Measurements from ENCODE around the gene PIGT. TPM values are rescaled to one million over a fixed set of nuclear protein-coding genes. Genes with fewer than 3 reads are reported as not detected.

PIGT gene
- total RNA-seq, 1 experiment from 2014 or later: 71.4 TPM

DNA sequence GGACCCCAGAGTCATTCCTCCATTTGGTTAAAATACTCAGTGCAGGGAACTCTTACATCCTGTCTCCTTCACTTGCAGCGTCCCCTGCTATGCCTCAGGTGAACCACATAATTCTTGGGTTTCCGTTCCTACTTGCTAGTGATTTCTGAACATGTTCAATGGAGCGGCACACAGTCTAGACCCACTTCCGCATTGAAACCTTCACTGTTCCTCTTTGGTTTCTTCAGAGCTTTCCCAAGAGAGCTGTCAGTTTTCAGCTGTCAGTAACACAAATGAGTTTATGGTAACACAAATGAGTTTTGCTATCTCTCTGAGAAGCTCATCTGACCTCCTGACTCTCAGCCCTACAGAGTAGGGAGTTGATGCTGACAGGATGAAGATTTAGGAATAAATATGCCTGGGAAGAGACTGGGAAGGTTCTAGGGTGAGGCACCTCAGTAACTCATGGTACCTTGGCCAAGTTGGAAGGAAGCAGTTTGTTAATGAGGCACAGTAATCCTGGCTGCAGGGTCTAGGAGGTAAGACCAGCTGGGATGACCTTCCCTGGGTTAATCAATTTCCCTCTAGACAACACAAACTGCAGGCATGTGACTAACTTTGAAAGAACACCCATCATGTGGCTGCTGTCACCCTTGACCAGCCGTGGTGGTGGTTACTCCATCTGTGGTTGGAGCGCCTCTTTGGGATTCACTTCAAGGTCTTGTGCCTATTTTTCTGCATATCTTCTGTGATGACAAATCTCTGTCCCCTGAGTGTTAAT lies 47.5 kb upstream of the PIGT start:
- Histone ChIP-seq H3K79me2 (ENCODE audit: insufficient read depth, low read length) (peaks cover 24% of the 10 kb centered on the region), H3K27me3 (ENCODE audit: insufficient read depth, low read length) (no peaks in the 10 kb centered on the region), H3K9me3 (ENCODE audit: control insufficient read depth in 1 of 2, insufficient read depth in 1 of 2, low read depth in 1 of 2, low read length in 2 of 2) (no peaks in the 10 kb centered on the region), H2AFZ (ENCODE audit: low read depth, low read length, poor library complexity, severe bottlenecking) (no peak overlapping the region), H3K9ac (ENCODE audit: low read length) (no peak overlapping the region), H3K36me3 (ENCODE audit: control insufficient read depth in 1 of 2, insufficient read depth in 2 of 2, low read length in 2 of 2) (peaks cover 12 to 25% of the 10 kb centered on the region in 2 experiments; a peak in 3 of 4 replicates), H3K4me1 (ENCODE audit: control insufficient read depth in 1 of 2, insufficient read depth in 2 of 2, low read length in 2 of 2) (peaks cover 5 to 13% of the 10 kb centered on the region in 2 experiments), H3K4me3 (replicated peaks in 1 of 2; ENCODE audit: low read depth in 1 of 2, low read length in 2 of 2) (no peak overlapping the region), H3K27ac (ENCODE audit: low read depth, low read length) (no peak overlapping the region), H3K9me2 (ENCODE audit: insufficient read depth) (no peaks in the 10 kb centered on the region), H4K20me1 (ENCODE audit: insufficient read depth) (no peaks in the 10 kb centered on the region), H3K4me2 (ENCODE audit: low read length) (no peak overlapping the region)
- ChIA-PET POLR2A (interaction anchor here (1.1 to 1.2 kb wide), 2 partner anchors 25 to 47 kb away, joined by 3 read pairs; partner anchors contain the start of gene PIGT), CTCF (interaction anchor here (1.2 to 8.3 kb wide), 2 partner anchors 45 to 68 kb away, joined by 3 to 61 read pairs; no protein-coding TSS in a partner anchor), RAD21 (ENCODE audit: low non-redundant PET in 1 of 2, low total read pairs in 2 of 2, uncharacterized antibody in 2 of 2, unreplicated experiment in 2 of 2) (no interaction called here)
- BruUV-seq (replicated peaks): no TSS peak
- TF ChIP-seq SIN3A (IDR thresholded peaks at IDR 0.05; ENCODE audit: low read depth) (no peak), RAD21 (IDR thresholded peaks at IDR 0.05; ENCODE audit: low read depth) (no peak), TCF7L2 (IDR thresholded peaks at IDR 0.05; ENCODE audit: borderline replicate concordance, extremely low read depth, insufficient read depth, insufficient read length) (no peak), ZFX (IDR thresholded peaks at IDR 0.05) (no peak), EGR1 (IDR thresholded peaks at IDR 0.05; ENCODE audit: low read depth) (no peak), SRF (IDR thresholded peaks at IDR 0.05; ENCODE audit: low read depth) (no peak), POLR2A (IDR thresholded peaks at IDR 0.05; ENCODE audit: borderline replicate concordance, extremely low read depth, insufficient read depth, insufficient read length) (no peak), FOSL1 (IDR thresholded peaks at IDR 0.05; ENCODE audit: low read depth) (no peak), CEBPB (IDR thresholded peaks at IDR 0.05; ENCODE audit: low read depth) (no peak), ELF1 (IDR thresholded peaks at IDR 0.05; ENCODE audit: borderline replicate concordance, low read depth) (no peak), YY1 (IDR thresholded peaks at IDR 0.05; ENCODE audit: extremely low read depth, insufficient replicate concordance, low read depth, low read length) (no peak), POLR2AphosphoS5 (IDR thresholded peaks at IDR 0.05; ENCODE audit: low read depth, low read length) (no peak), EZH2 (IDR thresholded peaks at IDR 0.05) (no peak), ZNF274 (IDR thresholded peaks at IDR 0.05; ENCODE audit: low read depth, low read length) (no peak)
- TF ChIP-seq, protein P1, sequence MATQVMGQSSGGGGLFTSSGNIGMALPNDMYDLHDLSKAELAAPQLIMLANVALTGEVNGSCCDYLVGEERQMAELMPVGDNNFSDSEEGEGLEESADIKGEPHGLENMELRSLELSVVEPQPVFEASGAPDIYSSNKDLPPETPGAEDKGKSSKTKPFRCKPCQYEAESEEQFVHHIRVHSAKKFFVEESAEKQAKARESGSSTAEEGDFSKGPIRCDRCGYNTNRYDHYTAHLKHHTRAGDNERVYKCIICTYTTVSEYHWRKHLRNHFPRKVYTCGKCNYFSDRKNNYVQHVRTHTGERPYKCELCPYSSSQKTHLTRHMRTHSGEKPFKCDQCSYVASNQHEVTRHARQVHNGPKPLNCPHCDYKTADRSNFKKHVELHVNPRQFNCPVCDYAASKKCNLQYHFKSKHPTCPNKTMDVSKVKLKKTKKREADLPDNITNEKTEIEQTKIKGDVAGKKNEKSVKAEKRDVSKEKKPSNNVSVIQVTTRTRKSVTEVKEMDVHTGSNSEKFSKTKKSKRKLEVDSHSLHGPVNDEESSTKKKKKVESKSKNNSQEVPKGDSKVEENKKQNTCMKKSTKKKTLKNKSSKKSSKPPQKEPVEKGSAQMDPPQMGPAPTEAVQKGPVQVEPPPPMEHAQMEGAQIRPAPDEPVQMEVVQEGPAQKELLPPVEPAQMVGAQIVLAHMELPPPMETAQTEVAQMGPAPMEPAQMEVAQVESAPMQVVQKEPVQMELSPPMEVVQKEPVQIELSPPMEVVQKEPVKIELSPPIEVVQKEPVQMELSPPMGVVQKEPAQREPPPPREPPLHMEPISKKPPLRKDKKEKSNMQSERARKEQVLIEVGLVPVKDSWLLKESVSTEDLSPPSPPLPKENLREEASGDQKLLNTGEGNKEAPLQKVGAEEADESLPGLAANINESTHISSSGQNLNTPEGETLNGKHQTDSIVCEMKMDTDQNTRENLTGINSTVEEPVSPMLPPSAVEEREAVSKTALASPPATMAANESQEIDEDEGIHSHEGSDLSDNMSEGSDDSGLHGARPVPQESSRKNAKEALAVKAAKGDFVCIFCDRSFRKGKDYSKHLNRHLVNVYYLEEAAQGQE (IDR thresholded peaks at IDR 0.05; ENCODE audit: low read depth): no peak
- TF ChIP-seq, protein P2, sequence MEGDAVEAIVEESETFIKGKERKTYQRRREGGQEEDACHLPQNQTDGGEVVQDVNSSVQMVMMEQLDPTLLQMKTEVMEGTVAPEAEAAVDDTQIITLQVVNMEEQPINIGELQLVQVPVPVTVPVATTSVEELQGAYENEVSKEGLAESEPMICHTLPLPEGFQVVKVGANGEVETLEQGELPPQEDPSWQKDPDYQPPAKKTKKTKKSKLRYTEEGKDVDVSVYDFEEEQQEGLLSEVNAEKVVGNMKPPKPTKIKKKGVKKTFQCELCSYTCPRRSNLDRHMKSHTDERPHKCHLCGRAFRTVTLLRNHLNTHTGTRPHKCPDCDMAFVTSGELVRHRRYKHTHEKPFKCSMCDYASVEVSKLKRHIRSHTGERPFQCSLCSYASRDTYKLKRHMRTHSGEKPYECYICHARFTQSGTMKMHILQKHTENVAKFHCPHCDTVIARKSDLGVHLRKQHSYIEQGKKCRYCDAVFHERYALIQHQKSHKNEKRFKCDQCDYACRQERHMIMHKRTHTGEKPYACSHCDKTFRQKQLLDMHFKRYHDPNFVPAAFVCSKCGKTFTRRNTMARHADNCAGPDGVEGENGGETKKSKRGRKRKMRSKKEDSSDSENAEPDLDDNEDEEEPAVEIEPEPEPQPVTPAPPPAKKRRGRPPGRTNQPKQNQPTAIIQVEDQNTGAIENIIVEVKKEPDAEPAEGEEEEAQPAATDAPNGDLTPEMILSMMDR (IDR thresholded peaks at IDR 0.05 in 2 of 3, conservative IDR thresholded peaks at IDR 0.05 in 1 of 3; ENCODE audit: borderline replicate concordance in 1 of 3, insufficient read depth in 1 of 3, low read depth in 2 of 3, low read length in 2 of 3): no peak
- ATAC-seq (no peak), DNase-seq (ENCODE audit: low read depth, low spot score) (no peak)
- intact Hi-C loops (cut with micrococcal nuclease): no loop called here
